Nephron progenitor cell (in vitro differentiated cells): ENCODE results near the gene SLX1A.
"Not testable (repeated sequence)": the region's sequence is repeated elsewhere in the genome, so short reads cannot be mapped to it uniquely, and the experiment has no call there.

ENCODE experiments used
- DNase-seq: peaks from one replicate; pipeline ENCODE4 v3.0.0; 2021
- H3K27ac Mint-ChIP-seq: 2 replicates; pipeline ENCODE4 v1.8.0; 2021; ENCODE audit warnings: mild to moderate bottlenecking, moderate library complexity, mixed read lengths
- H3K27me3 Mint-ChIP-seq: 2 replicates; pipeline ENCODE4 v1.8.0; 2021; ENCODE audit warnings: mild to moderate bottlenecking, low read depth, mixed read lengths; ENCODE audit not compliant: poor library complexity
- H3K36me3 Mint-ChIP-seq: 2 replicates; pipeline ENCODE4 v1.8.0; 2021; ENCODE audit warnings: low read depth, mixed read lengths
- H3K4me1 Mint-ChIP-seq: 2 replicates; pipeline ENCODE4 v1.8.0; 2021; ENCODE audit warnings: mixed read lengths
- H3K4me3 Mint-ChIP-seq: 2 replicates; pipeline ENCODE4 v1.8.0; 2021; ENCODE audit warnings: mild to moderate bottlenecking, moderate library complexity, mixed read lengths
- H3K9me3 Mint-ChIP-seq: 2 replicates; pipeline ENCODE4 v1.8.0; 2021; ENCODE audit warnings: mild to moderate bottlenecking, moderate library complexity, mixed read lengths
- CTCF ChIP-seq: fragments of 200-600 bp; sonication (generic); IDR thresholded peaks from 2 replicates; pipeline ENCODE4 v1.5.0; 2021; ENCODE audit warnings: antibody characterized with exemption

SLX1A gene

GRCh38 chr16:30151091-30151490 lies 42.6 kb upstream of the SLX1A start:
- no peak for TF ChIP-seq CTCF
- Mint-ChIP-seq H3K4me3 (no peak overlapping the region), H3K27ac (no peak overlapping the region), H3K9me3 (peaks cover 49% of the 10 kb centered on the region), H3K27me3 (peaks cover 28% of the 10 kb centered on the region), H3K36me3 (no peaks in the 10 kb centered on the region), H3K4me1 (no peaks in the 10 kb centered on the region)
- no peak for DNase-seq

- no peak for DNase-seq
- no peaks in the 10 kb centered on the region for H3K36me3 Mint-ChIP-seq
- H3K9me3 Mint-ChIP-seq: peaks cover 49% of the 10 kb centered on the region
- no peak overlapping the region for H3K4me3 Mint-ChIP-seq
- H3K27me3 Mint-ChIP-seq: peaks cover 18% of the 10 kb centered on the region
- H3K4me1 Mint-ChIP-seq: no peaks in the 10 kb centered on the region
- TF ChIP-seq CTCF: no peak
- H3K27ac Mint-ChIP-seq: no peak overlapping the region
Observed at GRCh38 chr16:30152517-30152916, 41.2 kb upstream of the SLX1A start.

- no peak for TF ChIP-seq CTCF
- Mint-ChIP-seq H3K27ac (no peak overlapping the region), H3K4me3 (no peak overlapping the region), H3K36me3 (no peaks in the 10 kb centered on the region), H3K9me3 (peaks cover 32% of the 10 kb centered on the region), H3K4me1 (no peaks in the 10 kb centered on the region), H3K27me3 (peaks cover 13% of the 10 kb centered on the region)
- DNase-seq: no peak
Observed at GRCh38 chr16:30155188-30155587, 38.5 kb upstream of the SLX1A start.

GRCh38 chr16:30157214-30157613 lies 36.5 kb upstream of the SLX1A start:
- Mint-ChIP-seq H3K27ac (no peak overlapping the region), H3K27me3 (peaks cover 16% of the 10 kb centered on the region), H3K4me1 (no peaks in the 10 kb centered on the region), H3K36me3 (no peaks in the 10 kb centered on the region), H3K9me3 (peaks cover 17% of the 10 kb centered on the region), H3K4me3 (no peak overlapping the region)
- no peak for TF ChIP-seq CTCF
- no peak for DNase-seq

- Mint-ChIP-seq H3K36me3 (peaks cover 5% of the 10 kb centered on the region), H3K27ac (no peak overlapping the region), H3K27me3 (peaks cover 24% of the 10 kb centered on the region), H3K9me3 (peaks cover 13% of the 10 kb centered on the region), H3K4me3 (no peak overlapping the region), H3K4me1 (no peaks in the 10 kb centered on the region)
- no peak for DNase-seq
- TF ChIP-seq CTCF: no peak
Observed at GRCh38 chr16:30163538-30163937, 30.1 kb upstream of the SLX1A start.

- Mint-ChIP-seq H3K4me1 (no peaks in the 10 kb centered on the region), H3K4me3 (no peak overlapping the region), H3K27ac (no peak overlapping the region), H3K36me3 (peaks cover 5% of the 10 kb centered on the region), H3K9me3 (peaks cover 14% of the 10 kb centered on the region), H3K27me3 (peaks cover 24% of the 10 kb centered on the region)
- no peak for DNase-seq
- no peak for TF ChIP-seq CTCF
Observed at GRCh38 chr16:30166202-30166902, 27.3 kb upstream of the SLX1A start.

- H3K27ac Mint-ChIP-seq, H3K36me3 Mint-ChIP-seq, H3K4me1 Mint-ChIP-seq, H3K4me3 Mint-ChIP-seq, DNase-seq: not testable (repeated sequence)
- peaks cover 31% of the 10 kb centered on the region for H3K27me3 Mint-ChIP-seq
- peaks cover 22% of the 10 kb centered on the region for H3K9me3 Mint-ChIP-seq
Observed at GRCh38 chr16:30168746-30169145, 24.9 kb upstream of the SLX1A start.

- Mint-ChIP-seq H3K9me3 (peaks cover 22% of the 10 kb centered on the region), H3K27me3 (peaks cover 32% of the 10 kb centered on the region)
- H3K27ac Mint-ChIP-seq, H3K4me3 Mint-ChIP-seq, H3K36me3 Mint-ChIP-seq, H3K4me1 Mint-ChIP-seq, DNase-seq: not testable (repeated sequence)
Observed at GRCh38 chr16:30169416-30169815, 24.3 kb upstream of the SLX1A start.

- Mint-ChIP-seq H3K27me3 (peaks cover 28% of the 10 kb centered on the region), H3K9me3 (peaks cover 22% of the 10 kb centered on the region)
- not testable (repeated sequence) for DNase-seq, H3K36me3 Mint-ChIP-seq, H3K4me1 Mint-ChIP-seq, H3K4me3 Mint-ChIP-seq, H3K27ac Mint-ChIP-seq
Observed at GRCh38 chr16:30170145-30170544, 23.5 kb upstream of the SLX1A start.
